ENCODE results near the gene CEP192.

The CEP192 gene

DNA sequence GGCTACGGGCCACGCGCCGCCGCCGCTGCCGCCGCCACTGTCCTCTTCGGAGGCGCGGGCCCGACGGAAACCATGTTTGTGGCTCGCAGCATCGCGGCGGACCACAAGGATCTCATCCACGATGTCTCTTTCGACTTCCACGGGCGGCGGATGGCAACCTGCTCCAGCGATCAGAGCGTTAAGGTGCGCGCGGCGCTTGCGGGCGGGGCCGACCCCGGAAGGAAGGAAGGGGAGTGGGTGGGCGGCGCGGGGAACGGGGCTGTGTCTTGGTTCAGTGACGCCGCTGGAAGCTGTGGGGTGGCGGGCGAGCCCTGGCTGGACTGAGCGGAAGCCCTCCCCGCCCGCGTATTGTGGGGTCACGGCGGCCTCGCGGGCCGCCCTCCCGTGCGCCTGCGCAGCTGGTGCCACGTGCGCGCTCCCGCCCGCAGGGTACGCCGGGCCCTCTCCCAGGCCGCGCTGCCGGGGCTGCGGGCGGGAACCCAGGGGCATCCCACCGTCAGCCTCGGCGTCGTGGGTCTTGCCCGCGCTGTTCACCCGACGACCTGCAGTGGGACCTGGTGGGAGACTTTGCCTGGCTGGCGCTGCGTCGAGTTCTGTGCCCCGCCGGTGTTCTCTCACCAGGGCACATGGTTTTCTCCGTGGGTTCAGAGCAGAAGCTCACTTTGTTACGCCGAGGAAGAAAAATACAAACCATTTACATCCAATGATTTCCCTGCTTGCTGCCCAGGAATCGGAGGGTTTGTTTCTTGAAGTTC, 42.9 kb upstream of the CEP192 start:
- TF ChIP-seq, protein P1, sequence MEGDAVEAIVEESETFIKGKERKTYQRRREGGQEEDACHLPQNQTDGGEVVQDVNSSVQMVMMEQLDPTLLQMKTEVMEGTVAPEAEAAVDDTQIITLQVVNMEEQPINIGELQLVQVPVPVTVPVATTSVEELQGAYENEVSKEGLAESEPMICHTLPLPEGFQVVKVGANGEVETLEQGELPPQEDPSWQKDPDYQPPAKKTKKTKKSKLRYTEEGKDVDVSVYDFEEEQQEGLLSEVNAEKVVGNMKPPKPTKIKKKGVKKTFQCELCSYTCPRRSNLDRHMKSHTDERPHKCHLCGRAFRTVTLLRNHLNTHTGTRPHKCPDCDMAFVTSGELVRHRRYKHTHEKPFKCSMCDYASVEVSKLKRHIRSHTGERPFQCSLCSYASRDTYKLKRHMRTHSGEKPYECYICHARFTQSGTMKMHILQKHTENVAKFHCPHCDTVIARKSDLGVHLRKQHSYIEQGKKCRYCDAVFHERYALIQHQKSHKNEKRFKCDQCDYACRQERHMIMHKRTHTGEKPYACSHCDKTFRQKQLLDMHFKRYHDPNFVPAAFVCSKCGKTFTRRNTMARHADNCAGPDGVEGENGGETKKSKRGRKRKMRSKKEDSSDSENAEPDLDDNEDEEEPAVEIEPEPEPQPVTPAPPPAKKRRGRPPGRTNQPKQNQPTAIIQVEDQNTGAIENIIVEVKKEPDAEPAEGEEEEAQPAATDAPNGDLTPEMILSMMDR (conservative IDR thresholded peaks at IDR 0.05) = no peak
- H3K27ac ChIP-seq = peak overlapping the region; percentile 88

DNA sequence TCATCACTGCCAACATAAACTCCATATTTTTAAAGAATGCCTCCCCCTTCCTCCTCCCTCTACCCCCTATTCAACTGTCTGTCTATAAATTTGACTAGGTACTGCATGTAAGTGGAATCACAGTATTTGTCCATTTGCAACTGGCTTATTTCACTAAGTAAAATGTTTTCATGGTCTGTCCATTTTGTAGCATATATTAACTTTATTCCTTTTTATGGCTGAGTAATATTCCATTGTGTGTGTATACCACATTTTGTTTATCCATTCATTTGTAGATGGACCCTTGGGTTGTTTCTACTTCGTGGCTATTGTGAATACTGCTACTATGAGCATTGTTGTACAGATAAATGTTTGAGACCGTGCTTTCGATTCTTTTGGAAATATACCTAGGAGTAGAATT, 32.7 kb upstream of the CEP192 start:
- TF ChIP-seq, protein P1 (conservative IDR thresholded peaks at IDR 0.05) = no peak

DNA sequence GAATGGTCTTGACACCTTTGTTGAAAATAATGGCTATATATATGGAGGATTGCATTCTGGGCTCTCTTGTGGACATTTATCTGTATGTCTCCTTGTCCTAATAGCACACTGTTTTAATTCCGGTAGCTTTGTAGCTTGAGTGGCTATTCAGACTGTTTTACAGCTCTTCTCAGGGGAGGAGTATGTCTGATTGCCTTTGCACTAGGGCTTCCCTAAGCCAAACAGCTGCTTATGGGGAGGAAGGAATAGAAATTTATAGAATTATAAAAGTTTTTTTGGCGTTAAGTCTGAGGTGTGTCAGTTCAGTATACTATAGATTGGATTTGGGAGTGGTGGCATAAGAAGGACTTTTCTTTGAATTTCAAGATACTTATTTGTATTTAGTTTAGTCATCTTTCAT, 30.8 kb upstream of the CEP192 start:
- TF ChIP-seq, protein P1 (conservative IDR thresholded peaks at IDR 0.05) = no peak

More for the DNA sequence above, 32.7 kb upstream of the CEP192 start:
- H3K27ac ChIP-seq = no peak overlapping the region

DNA sequence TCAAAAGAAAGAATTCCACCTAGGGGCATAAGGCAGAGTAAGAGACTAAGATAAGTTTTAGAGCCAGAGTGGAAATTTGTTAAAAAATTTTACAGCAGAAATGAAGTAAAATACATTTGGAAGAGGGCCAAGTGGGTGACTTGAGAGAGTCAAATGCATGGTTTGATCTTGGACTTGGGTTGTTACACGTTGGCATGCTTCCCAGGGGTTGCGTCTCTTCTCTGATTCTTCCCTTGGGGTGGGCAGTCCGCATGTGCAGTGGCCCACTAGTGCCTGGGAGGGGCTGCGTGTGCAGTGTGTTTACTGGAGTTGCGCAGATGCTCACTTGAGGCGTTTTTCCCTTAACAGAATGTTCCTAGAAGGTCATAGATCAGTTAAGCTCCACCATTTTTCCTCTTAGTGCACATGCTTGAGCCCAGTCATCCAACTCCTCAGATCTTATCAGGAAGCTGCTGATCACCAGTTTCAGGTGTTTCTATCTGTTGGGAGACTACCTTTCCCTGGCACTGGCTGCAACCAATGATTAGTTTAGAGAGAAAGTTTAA, 30.2 kb upstream of the CEP192 start:
- H3K27ac ChIP-seq = no peak overlapping the region
- TF ChIP-seq, protein P1 (conservative IDR thresholded peaks at IDR 0.05) = no peak

More for the DNA sequence above, 30.8 kb upstream of the CEP192 start:
- H3K27ac ChIP-seq = no peak overlapping the region

DNA sequence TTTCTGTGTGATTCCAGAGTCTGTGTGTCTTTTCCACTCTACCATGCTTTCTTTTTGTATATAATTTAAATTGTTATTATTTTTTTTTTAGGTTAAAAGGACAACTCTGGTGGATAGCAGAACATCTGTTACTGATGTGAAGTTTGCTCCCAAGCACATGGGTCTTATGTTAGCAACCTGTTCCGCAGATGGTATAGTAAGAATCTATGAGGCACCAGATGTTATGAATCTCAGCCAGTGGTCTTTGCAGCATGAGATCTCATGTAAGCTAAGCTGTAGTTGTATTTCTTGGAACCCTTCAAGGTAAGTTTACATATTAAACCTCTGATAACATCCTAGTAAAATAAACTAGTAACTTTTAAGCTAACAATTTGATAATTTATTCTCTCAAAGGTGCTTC, 28.1 kb upstream of the CEP192 start:
- H3K27ac ChIP-seq = no peak overlapping the region
- TF ChIP-seq, protein P1 (conservative IDR thresholded peaks at IDR 0.05) = no peak

DNA sequence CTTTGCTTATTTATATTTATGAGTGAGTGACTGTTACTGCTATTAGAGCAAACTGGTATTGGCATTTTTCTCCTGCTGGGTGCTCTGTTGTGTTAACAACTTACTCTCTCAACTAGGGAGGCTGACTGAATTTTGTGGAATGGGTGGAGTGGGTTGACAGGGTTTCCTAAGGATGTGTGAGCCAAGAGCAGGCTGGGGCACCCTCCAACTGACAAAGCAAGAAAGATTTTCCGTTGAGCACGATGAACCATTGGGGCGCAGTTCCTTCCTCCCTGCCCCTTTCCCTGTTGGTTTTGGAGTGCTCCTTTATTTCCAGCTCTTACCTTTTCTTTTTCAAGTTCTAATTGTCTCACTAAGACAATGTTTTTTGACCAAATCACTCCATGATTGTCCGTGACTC, 23.0 kb upstream of the CEP192 start:
- TF ChIP-seq, protein P1 (conservative IDR thresholded peaks at IDR 0.05) = no peak
- no peak overlapping the region for H3K27ac ChIP-seq

DNA sequence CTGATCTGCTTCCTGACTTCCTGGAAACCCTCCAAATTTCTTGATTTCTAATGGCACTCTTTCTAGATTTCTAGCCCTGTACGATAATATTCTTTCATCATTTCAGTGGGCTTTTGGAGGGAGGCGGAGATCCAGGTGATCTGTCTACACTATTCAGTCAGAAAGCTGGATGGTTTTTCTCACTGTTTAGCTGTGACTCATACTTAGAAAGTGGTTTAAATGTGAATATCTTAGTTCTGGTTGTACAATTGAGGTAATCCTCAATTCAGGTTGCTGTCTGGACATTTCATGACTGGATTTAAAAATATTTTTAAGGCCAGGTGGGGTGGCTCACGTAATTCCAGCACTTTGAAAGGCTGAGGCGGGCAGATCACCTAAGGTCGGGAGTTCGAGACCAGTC, 22.5 kb upstream of the CEP192 start:
- TF ChIP-seq, protein P1 (conservative IDR thresholded peaks at IDR 0.05) = no peak
- H3K27ac ChIP-seq = no peak overlapping the region

Measured in VCaP (cell line).